Gastrocnemius medialis (tissue), 4 donors: ENCODE measurements around the gene NKD1.

ENCODE experiments used
- CTCF ChIP-seq, 5 experiments: fragments of 450-650 bp in 3 of 5; fragments of 200-600 bp in 2 of 5; sonication (generic) in 2 of 5; IDR thresholded peaks in 4 of 5; conservative IDR thresholded peaks in 1 of 5; 1 replicate in 4 of 5; 2 replicates in 1 of 5; pipeline ENCODE4 v1.5.1; 2016 to 2019; ENCODE audit warnings: antibody characterized with exemption in 5 of 5, mild to moderate bottlenecking in 3 of 5, moderate library complexity in 3 of 5
- POLR2A ChIP-seq, 2 donors: fragments of 450-650 bp; IDR thresholded peaks; one replicate each; pipeline ENCODE4 v1.6.1; 2017; ENCODE audit warnings: antibody characterized with exemption in 2 of 2, mild to moderate bottlenecking in 2 of 2, moderate library complexity in 2 of 2

GRCh38 chr16:50646345-50646744 is 98.1 kb downstream of the NKD1 start:
- no peak for TF ChIP-seq POLR2A (IDR thresholded peaks at IDR 0.05)
- no peak for TF ChIP-seq CTCF (IDR thresholded peaks at IDR 0.05 in 4 of 5, conservative IDR thresholded peaks at IDR 0.05 in 1 of 5)
